Lower leg skin (tissue), 4 donors: Measurements from ENCODE around the gene TAX1BP1. TPM values are rescaled to one million over a fixed set of nuclear protein-coding genes. Genes with fewer than 3 reads are reported as not detected.

ENCODE experiments used
- DNase-seq, 2 donors: peaks; one replicate each; pipeline ENCODE4 v3.0.0-alpha.2; 2019; ENCODE audit warnings: low spot score in 2 of 2
- H3K4me3 ChIP-seq: fragments of 200-600 bp; sonication (generic); 2 replicates; pipeline ENCODE4 v1.5.1; 2017; ENCODE audit warnings: mild to moderate bottlenecking, low read depth; ENCODE audit not compliant: poor library complexity, severe bottlenecking
- POLR2A ChIP-seq, 2 donors: fragments of 450-650 bp; IDR thresholded peaks; one replicate each; pipeline ENCODE4 v1.6.1; 2016 to 2017; ENCODE audit warnings: antibody characterized with exemption in 2 of 2, mild to moderate bottlenecking in 1 of 2, moderate library complexity in 1 of 2
- WGBS, 2 donors: methylation state at CpG; one replicate each; pipeline ENCODE4 v1.1.5; 2018; 5-methylcytosine and 5-hydroxymethylcytosine counted together
- intact Hi-C: fragments of 100-400 bp; cut with DNase I; formaldehyde crosslinking; loops from one replicate; pipeline ENCODE4 v1.15.0; 2023; ENCODE audit warnings: low total_unique reads
- total RNA-seq, 4 donors: library from RNA; depleted of rRNA; stranded (reverse); fragments of >200 nt; gene quantifications; one replicate each; pipeline ENCODE4 v1.1.0, GENCODE V29; 2016
- TF ChIP-seq, protein P1 (sequence below), 3 donors: fragments of 450-650 bp; IDR thresholded peaks; one replicate each; pipeline ENCODE4 v1.5.1; 2016; ENCODE audit warnings: antibody characterized with exemption in 3 of 3, mild to moderate bottlenecking in 3 of 3, moderate library complexity in 2 of 3

The TAX1BP1 gene
- total RNA-seq, 4 donors from 2014 or later: 81.4 to 98.8 (median 85.8) TPM

DNA sequence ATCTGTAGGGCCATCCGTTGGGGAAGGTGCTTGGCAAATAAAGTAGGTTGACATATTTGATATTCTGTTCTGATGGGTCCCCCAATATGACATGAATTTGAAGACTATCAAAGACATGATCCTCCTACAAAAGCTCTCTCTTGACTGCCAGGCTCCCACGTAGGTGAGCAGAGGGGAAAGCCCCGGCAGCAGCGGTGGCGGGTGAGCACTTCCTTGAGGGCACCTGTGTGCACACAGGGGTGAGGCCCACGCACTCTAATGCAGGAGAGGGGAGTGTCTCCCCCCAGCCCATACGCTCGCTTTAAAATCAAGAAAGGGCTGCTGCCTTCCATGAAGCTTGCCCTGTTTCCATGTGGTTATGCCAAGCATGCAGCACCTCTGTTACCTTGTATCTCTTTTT lies 100.4 kb downstream of the TAX1BP1 start:
- intact Hi-C loops: no loop called here
- DNase-seq: no peak
- no peak overlapping the region for H3K4me3 ChIP-seq
- TF ChIP-seq, protein P1, sequence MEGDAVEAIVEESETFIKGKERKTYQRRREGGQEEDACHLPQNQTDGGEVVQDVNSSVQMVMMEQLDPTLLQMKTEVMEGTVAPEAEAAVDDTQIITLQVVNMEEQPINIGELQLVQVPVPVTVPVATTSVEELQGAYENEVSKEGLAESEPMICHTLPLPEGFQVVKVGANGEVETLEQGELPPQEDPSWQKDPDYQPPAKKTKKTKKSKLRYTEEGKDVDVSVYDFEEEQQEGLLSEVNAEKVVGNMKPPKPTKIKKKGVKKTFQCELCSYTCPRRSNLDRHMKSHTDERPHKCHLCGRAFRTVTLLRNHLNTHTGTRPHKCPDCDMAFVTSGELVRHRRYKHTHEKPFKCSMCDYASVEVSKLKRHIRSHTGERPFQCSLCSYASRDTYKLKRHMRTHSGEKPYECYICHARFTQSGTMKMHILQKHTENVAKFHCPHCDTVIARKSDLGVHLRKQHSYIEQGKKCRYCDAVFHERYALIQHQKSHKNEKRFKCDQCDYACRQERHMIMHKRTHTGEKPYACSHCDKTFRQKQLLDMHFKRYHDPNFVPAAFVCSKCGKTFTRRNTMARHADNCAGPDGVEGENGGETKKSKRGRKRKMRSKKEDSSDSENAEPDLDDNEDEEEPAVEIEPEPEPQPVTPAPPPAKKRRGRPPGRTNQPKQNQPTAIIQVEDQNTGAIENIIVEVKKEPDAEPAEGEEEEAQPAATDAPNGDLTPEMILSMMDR (IDR thresholded peaks at IDR 0.05): no peak
- no peak for TF ChIP-seq POLR2A (IDR thresholded peaks at IDR 0.05)
- 76 to 81% methylated on average over 8 of the region's 8 CpGs for WGBS, 2 donors

DNA sequence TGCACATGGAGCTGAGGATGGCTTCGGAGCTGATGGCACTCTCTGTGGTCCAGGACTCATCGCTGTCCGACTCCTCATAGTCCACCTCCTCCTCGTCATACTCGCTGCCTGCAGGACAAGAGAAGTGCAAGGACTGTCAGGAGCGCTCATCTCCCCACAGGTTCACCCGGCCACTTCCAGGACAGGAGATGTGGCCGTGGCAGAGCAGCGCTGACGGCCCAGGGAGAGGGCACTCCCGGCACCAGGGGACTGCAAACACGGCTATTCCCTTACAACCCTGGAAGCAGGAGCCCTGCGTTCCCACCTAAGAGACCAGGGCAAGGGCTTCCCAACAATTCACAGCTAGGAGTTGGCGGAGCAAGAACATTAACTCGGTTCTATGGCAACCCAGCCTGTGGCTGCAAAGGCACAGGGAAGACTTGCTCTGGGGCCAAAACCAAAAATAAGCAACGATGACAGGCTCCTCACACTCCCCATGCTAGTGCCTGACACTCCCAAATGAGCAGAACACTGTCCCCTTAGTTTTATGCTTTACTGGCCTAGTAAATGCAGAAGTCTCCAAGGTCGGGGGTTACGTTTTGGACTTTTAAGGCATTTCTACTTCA lies 100.9 kb downstream of the TAX1BP1 start:
- DNase-seq: no peak
- intact Hi-C loops: no loop called here
- H3K4me3 ChIP-seq: no peak overlapping the region
- TF ChIP-seq, protein P1 (IDR thresholded peaks at IDR 0.05): no peak
- no peak for TF ChIP-seq POLR2A (IDR thresholded peaks at IDR 0.05)
- 87 to 93% methylated on average over 18 of the region's 18 CpGs for whole genome bisulfite sequencing, 2 donors

- no peak for DNase-seq
- intact Hi-C loops: no loop called here
- no peak for TF ChIP-seq POLR2A (IDR thresholded peaks at IDR 0.05)
- H3K4me3 ChIP-seq: no peak overlapping the region
- 48 to 54% methylated on average over 14 of the region's 14 CpGs for WGBS, 2 donors
Measured at GRCh38 chr7:27842094-27842692, 102.2 kb downstream of the TAX1BP1 start.

DNA sequence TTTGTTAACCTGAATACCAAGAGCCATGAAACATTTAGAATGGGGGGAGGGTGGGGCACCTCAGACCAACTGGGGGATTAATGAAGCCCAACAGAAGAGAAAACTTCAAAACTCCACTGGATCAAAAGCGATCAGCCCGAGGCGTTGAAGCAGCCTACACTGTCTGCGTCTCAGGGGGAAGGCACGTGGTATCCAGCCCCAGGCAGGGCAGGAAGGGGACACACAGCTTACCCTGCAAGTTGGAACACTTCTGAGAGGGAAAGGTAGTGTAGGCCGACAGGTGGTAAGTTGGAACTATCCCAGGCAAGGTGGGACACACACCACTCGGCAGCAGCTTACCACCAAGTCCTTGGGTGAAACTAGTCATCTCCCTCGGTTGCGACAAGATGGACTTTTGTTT lies 102.9 kb downstream of the TAX1BP1 start:
- 64 to 67% methylated on average over 9 of the region's 9 CpGs for WGBS, 2 donors
- TF ChIP-seq, protein P1 (IDR thresholded peaks at IDR 0.05): no peak
- TF ChIP-seq POLR2A (IDR thresholded peaks at IDR 0.05): no peak
- no peak for DNase-seq
- no peak overlapping the region for H3K4me3 ChIP-seq
- intact Hi-C loops: no loop called here

GRCh38 chr7:27843584-27844305 lies 103.8 kb downstream of the TAX1BP1 start:
- DNase-seq: no peak
- intact Hi-C loops: no loop called here
- H3K4me3 ChIP-seq: no peak overlapping the region
- WGBS, 2 donors: 92 to 96% methylated on average over 15 of the region's 15 CpGs
- TF ChIP-seq, protein P1 (IDR thresholded peaks at IDR 0.05): no peak

DNA sequence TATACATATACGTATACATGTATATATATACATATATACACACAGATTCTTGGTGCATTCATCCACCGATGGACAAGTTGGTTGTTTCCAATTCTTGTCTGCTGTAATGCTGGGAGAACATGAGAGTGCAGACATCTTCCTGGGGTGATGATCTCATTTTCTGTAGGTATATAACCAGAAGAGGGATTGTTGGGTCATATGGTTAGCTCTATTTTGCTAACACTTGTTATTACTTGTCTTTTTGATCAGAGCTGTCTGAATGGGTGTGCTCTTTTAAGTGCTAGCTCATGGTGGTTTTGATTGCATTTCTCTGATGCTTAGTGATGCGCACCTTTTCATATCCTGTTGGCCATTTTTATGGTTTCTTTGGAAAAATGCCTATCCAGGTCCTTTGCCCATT lies 106.4 kb downstream of the TAX1BP1 start:
- intact Hi-C loops: no loop called here
- DNase-seq: no peak
- WGBS, 2 donors: 88 to 96% methylated on average over 3 of the region's 3 CpGs
- no peak for TF ChIP-seq POLR2A (IDR thresholded peaks at IDR 0.05)
- TF ChIP-seq, protein P1 (IDR thresholded peaks at IDR 0.05): no peak
- H3K4me3 ChIP-seq: no peak overlapping the region
